WTC11 (cell line): ENCODE results near the gene CST1. TPM values are rescaled to one million over a fixed set of nuclear protein-coding genes. Genes with fewer than 3 reads are reported as not detected.
"Not testable (repeated sequence)": the region's sequence is repeated elsewhere in the genome, so short reads cannot be mapped to it uniquely, and the experiment has no call there.

Experiments
- ATAC-seq: fragments of 200-7000 bp; cut with Tn5 transposase; 2 replicates; pipeline ENCODE4 v1.10.0; 2021; ENCODE audit warnings: mild to moderate bottlenecking, moderate library complexity
- CTCF ChIA-PET: fragments of 300-600 bp; sonication (Branson Sonifier 250); formaldehyde crosslinking; loops from one replicate; lab custom pipeline; 2021; ENCODE audit warnings: antibody characterized with exemption; lab: Charles Lee
- POLR2A ChIA-PET: fragments of 350-600 bp; sonication (Branson Sonifier 250); formaldehyde crosslinking; loops from one replicate; lab custom pipeline; 2021; ENCODE audit warnings: antibody characterized with exemption; lab: Charles Lee
- DNase-seq: peaks from one replicate; pipeline ENCODE4 v3.0.0; 2021; ENCODE audit warnings: low spot score
- H3K27ac Mint-ChIP-seq: 2 replicates; pipeline ENCODE4 v1.8.0; 2021; ENCODE audit warnings: mixed read lengths
- H3K27me3 Mint-ChIP-seq: 2 replicates; pipeline ENCODE4 v1.8.0; 2021; ENCODE audit warnings: low read depth, mild to moderate bottlenecking, moderate library complexity, mixed read lengths
- H3K36me3 Mint-ChIP-seq: 2 replicates; pipeline ENCODE4 v1.8.0; 2021; ENCODE audit warnings: mixed read lengths
- H3K4me1 Mint-ChIP-seq: 2 replicates; pipeline ENCODE4 v1.8.0; 2022; ENCODE audit warnings: mixed read lengths
- H3K4me3 Mint-ChIP-seq: 2 replicates; pipeline ENCODE4 v1.8.0; 2021; ENCODE audit warnings: mild to moderate bottlenecking, moderate library complexity, mixed read lengths
- H3K9me3 Mint-ChIP-seq: 2 replicates; pipeline ENCODE4 v1.8.0; 2021; ENCODE audit warnings: mixed read lengths
- JUN ChIP-seq: sonication (generic); formaldehyde crosslinking; IDR thresholded peaks from 2 replicates; pipeline ENCODE4 v1.8.0; 2023; ENCODE audit warnings: mild to moderate bottlenecking, missing genetic modification reagents
- total RNA-seq: library from RNA; stranded (reverse); gene quantifications from 3 replicates; pipeline ENCODE4 v1.2.3, GENCODE V29; 2021
- TF ChIP-seq, protein P1 (sequence below): fragments of 250-450 bp; sonication (Bioruptor Pico); IDR thresholded peaks from 2 replicates; pipeline ENCODE4 v1.9.0; 2021; ENCODE audit warnings: moderate library complexity, mild to moderate bottlenecking, inconsistent platforms, borderline replicate concordance
- TF ChIP-seq, protein P2 (sequence below): fragments of 200-600 bp; IDR thresholded peaks from 2 replicates; pipeline ENCODE4 v1.8.0; 2022; ENCODE audit warnings: antibody characterized with exemption
- TF ChIP-seq, protein P3 (sequence below): fragments of 250-450 bp; sonication (Bioruptor Pico); conservative IDR thresholded peaks from 2 replicates; pipeline ENCODE4 v1.9.0; 2021; ENCODE audit warnings: mild to moderate bottlenecking

CST1 gene
- total RNA-seq, 1 experiment from 2014 or later: 4.5 TPM

DNA sequence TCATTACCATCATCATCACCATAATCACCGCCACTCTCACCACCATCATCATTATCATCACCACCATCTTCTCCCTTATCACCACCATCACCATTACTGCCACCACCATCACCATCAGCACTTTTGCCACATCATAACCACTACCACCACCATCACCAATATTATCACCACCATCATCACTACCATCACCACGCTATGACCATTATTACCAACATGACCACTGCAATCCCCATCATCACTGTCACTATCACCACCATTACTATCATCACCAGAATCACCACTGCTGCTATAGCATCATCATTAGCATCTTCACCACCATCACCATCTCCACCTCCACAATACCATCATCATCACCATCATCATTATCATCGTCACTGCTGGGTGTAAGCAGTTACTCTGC lies 25.6 kb downstream of the CST1 start:
- DNase-seq: no peak
- ChIA-PET POLR2A (no interaction called here), CTCF (no interaction called here)
- Mint-ChIP-seq H3K9me3 (peaks cover 7% of the 10 kb centered on the region), H3K4me3 (no peak overlapping the region), H3K36me3 (no peaks in the 10 kb centered on the region), H3K27me3 (peaks cover 14% of the 10 kb centered on the region), H3K27ac (no peak overlapping the region), H3K4me1 (peaks cover 8% of the 10 kb centered on the region)
- ATAC-seq: no peak
- TF ChIP-seq, protein P1, sequence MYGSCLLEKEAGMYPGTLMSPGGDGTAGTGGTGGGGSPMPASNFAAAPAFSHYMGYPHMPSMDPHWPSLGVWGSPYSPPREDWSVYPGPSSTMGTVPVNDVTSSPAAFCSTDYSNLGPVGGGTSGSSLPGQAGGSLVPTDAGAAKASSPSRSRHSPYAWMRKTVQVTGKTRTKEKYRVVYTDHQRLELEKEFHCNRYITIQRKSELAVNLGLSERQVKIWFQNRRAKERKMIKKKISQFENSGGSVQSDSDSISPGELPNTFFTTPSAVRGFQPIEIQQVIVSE: no peak
- no peak for TF ChIP-seq JUN (CRISPR knock-in tag)

DNA sequence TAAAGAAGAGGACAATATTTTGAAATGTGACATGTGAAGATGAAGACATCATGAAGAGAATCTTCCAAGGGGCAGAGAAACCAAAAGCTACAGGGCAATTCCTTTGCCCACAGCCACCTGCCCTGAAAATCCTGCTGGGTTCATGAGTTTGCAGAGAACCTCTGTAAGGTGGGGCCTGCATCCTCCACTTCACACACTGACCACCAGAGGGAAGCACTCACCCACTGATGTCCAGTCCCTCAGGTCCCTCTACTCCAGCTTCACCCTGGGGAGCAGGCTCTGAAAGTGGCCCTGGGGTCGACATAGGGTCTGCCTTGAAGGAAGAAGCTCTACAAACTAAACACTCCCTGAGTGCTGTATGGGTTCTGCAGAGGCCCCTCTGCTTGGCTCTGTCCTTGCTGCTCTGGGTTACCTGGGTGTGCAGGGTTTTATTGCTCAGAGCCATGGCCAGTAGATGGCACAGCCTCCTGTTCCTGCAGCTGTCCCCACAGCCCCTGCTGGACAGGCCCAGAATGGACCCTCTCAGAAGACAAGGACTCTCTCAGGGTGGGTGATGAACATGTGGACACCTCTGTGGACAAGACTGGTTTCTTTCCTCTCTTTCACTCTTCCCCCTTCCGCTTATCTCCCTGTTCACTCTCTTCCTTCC lies 27.0 kb downstream of the CST1 start:
- H3K9me3 Mint-ChIP-seq, POLR2A ChIA-PET, H3K27ac Mint-ChIP-seq, H3K36me3 Mint-ChIP-seq, H3K4me1 Mint-ChIP-seq, H3K4me3 Mint-ChIP-seq: not testable (repeated sequence)
- peak; percentile 93 for ATAC-seq
- H3K27me3 Mint-ChIP-seq: peaks cover 13% of the 10 kb centered on the region
- TF ChIP-seq, protein P2, sequence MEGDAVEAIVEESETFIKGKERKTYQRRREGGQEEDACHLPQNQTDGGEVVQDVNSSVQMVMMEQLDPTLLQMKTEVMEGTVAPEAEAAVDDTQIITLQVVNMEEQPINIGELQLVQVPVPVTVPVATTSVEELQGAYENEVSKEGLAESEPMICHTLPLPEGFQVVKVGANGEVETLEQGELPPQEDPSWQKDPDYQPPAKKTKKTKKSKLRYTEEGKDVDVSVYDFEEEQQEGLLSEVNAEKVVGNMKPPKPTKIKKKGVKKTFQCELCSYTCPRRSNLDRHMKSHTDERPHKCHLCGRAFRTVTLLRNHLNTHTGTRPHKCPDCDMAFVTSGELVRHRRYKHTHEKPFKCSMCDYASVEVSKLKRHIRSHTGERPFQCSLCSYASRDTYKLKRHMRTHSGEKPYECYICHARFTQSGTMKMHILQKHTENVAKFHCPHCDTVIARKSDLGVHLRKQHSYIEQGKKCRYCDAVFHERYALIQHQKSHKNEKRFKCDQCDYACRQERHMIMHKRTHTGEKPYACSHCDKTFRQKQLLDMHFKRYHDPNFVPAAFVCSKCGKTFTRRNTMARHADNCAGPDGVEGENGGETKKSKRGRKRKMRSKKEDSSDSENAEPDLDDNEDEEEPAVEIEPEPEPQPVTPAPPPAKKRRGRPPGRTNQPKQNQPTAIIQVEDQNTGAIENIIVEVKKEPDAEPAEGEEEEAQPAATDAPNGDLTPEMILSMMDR: peak; percentile 63; the same call in 1 of the 2 replicates
- peak; percentile 80 for DNase-seq
- CTCF ChIA-PET: interaction anchor here (0.6 to 2.1 kb wide), 8 partner anchors 12 to 1320 kb away, joined by 3 to 19 read pairs (median 4); no protein-coding TSS in a partner anchor

DNA sequence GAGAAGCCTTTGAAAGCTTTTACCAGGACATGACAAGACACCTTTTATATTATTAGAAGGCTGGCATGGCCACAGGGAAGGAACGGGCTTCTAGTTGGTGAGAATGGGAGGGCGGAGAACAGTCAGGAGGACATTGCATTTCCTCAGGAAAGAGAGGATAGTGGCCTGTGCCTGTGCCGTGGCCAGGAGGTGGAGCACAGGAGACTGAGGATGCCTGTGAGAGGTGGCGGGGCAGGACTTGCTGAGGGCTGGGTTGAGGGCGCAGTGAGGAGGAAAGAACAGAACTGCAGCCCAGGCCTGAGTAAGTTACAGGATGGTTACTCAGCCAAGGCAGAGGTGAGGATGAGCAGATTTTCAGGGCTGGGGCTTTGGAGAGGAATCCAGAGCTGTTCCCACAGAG lies 27.9 kb downstream of the CST1 start:
- H3K27ac Mint-ChIP-seq, H3K27me3 Mint-ChIP-seq, H3K9me3 Mint-ChIP-seq, POLR2A ChIA-PET, H3K4me3 Mint-ChIP-seq, H3K36me3 Mint-ChIP-seq, H3K4me1 Mint-ChIP-seq: not testable (repeated sequence)
- peak; percentile 70 for ATAC-seq
- peak; percentile 30 for DNase-seq
- CTCF ChIA-PET: interaction anchor here (0.8 to 2.1 kb wide), 5 partner anchors 13 to 60 kb away, joined by 3 to 11 read pairs (median 4); no protein-coding TSS in a partner anchor

DNA sequence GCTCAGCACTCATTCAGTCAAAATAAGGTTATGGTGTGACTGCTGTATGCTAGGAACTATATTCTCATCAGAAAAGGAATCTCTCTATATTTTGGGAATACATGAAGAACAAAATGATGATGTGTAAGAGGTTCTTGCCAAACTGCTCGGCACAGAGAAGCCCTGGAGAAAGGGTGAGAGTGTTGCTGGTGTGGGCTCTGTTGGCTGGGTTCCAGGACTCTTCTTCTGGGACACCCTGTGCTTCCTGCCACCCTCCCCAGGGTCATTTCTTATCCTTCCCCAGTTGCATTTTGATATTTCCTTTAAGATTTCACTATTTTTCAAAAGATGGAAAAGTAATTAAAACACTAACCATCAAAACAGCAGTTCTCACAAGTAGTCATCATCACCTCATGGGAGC lies 28.8 kb downstream of the CST1 start:
- TF ChIP-seq, protein P3, sequence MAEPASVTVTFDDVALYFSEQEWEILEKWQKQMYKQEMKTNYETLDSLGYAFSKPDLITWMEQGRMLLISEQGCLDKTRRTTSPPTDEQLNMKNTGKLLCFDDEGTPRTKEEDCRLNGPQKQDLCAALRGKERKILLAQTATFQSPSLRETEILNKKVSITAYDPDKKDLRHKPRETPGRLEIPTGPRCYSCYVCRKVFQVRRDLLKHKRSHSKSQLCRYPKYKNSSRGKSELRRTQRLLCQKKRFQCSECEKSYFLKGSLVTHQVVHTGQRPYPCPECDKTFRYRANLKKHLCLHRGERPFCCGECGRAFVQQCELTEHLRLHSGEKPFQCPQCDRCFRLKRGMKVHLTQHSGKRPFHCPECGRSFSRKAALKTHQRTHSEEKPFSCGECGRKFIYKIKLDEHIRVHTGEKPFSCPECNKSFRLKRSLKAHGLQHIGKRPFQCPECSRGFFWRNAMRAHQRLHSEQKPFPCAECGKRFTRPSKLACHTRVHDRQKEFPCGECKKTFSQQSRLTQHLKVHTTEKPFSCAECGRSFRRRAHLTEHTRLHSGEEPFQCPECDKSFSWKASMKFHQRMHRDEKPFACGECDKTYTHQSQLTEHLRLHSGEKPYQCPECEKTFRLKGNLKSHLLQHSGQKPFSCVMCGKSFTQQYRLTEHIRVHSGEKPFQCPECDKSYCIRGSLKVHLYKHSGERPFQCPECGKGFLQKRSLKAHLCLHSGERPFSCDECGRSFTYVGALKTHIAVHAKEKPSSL (CRISPR knock-in tag): no peak
- DNase-seq (no peak), ATAC-seq (no peak)
- no peak overlapping the region for H3K4me3 Mint-ChIP-seq
- ChIA-PET CTCF (interaction anchor here (2.1 kb wide), 1 partner anchor 53 kb away, joined by 10 read pairs; no protein-coding TSS in a partner anchor), POLR2A (no interaction called here)
- H3K27me3 Mint-ChIP-seq: peaks cover 11% of the 10 kb centered on the region
- H3K36me3 Mint-ChIP-seq: peaks cover 1% of the 10 kb centered on the region; the same call in 1 of the 2 replicates
- peaks cover 7% of the 10 kb centered on the region for H3K9me3 Mint-ChIP-seq
- H3K27ac Mint-ChIP-seq: no peak overlapping the region
- peaks cover 8% of the 10 kb centered on the region for H3K4me1 Mint-ChIP-seq

DNA sequence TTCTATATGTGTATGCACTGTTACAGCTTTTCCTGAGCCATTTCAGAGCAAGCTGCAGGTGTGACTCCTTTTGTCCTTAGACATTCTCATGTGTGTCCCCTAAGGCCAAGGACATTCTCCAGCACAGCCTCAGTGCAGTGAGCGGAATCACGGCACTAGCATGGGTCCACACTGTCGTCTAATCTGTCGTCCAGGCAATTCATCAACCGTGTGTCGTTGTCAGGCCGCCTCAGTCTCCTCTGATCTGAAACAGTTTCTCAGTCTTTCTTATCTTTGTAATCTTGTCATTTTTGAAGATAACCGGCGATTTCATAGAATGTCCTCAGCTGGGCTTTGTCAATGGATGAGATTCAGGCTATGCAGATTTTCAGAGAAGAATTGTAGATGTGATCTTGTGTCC lies 31.4 kb downstream of the CST1 start:
- CTCF ChIA-PET, ATAC-seq, DNase-seq, H3K4me1 Mint-ChIP-seq, H3K27ac Mint-ChIP-seq, POLR2A ChIA-PET, H3K36me3 Mint-ChIP-seq, H3K4me3 Mint-ChIP-seq: not testable (repeated sequence)
- H3K27me3 Mint-ChIP-seq: peaks cover 13% of the 10 kb centered on the region
- H3K9me3 Mint-ChIP-seq: peaks cover 13% of the 10 kb centered on the region

DNA sequence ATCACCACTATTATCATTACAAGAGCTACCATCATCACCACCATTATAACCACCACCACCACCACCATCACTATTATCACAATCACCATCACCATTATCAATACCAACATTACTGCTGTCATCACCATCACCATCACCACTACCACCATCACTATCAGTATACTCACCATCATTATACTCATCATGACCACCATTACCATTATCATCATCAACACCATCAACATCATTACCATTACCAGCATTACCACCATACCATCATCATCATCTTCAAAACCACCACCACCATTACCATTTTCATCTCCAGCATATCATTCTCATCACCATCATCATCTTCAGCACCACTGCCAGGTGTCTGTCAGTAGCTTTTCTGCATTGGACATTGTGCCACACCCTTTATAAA lies 39.0 kb downstream of the CST1 start:
- H3K4me3 Mint-ChIP-seq, CTCF ChIA-PET, H3K4me1 Mint-ChIP-seq, POLR2A ChIA-PET, H3K36me3 Mint-ChIP-seq, H3K27ac Mint-ChIP-seq, H3K9me3 Mint-ChIP-seq, DNase-seq, ATAC-seq: not testable (repeated sequence)
- peaks cover 15% of the 10 kb centered on the region for H3K27me3 Mint-ChIP-seq
